ENCODE measurements around the gene BRD9.
"Not testable (repeated sequence)": the region's sequence is repeated elsewhere in the genome, so short reads cannot be mapped to it uniquely, and the experiment has no call there.

DNA sequence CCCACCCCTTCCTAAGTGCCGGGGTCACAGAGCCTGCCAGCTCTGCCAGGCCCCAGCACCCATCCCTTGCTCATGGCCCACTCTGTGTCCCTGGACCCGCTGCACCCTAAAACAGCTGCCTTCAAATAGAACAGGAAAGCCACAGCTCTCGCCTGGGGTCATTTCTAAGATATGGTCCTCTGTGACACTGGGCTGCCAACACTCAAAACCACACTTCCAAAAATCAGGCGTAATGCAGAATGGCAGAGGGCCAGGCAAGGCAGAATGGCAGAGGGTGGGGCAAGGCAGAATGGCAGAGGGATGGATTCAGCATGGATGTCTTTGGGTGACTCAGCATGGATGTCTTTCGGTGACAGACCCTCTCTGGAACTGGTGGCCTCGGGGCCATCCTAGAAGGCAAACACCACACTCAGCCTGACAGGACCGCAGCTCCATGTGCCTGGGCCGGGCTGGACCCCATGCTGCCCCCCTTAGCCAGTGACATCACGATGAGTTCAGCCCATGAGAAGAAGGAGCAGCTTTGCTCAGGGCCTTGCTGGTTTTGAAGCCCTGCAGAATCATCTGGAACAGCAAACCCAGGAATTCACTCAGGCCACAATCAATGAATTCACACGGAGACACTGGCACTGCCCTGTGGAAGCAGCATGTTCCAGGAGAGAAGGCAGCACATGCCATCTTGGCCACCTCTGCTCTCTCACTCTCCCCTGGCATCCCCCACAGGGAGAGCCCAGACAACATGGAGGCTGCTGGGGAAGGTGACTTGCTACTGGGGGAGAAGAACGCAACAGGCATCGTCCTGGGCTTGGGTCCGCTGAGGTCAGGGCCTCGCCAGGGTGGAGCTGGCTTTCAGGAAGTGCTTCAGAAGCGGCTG is 50.8 kb downstream of the BRD9 start:
- TF ChIP-seq EZH2 (IDR thresholded peaks at IDR 0.05; ENCODE audit: insufficient read depth, poor library complexity, severe bottlenecking); EZH2phosphoT487 (IDR thresholded peaks at IDR 0.05; ENCODE audit: insufficient read depth, low read depth): not testable (repeated sequence)
